HG02884 (cell line): ENCODE results near the gene HEG1.
"Not testable (repeated sequence)": the region's sequence is repeated elsewhere in the genome, so short reads cannot be mapped to it uniquely, and the experiment has no call there.

Source experiments
- ATAC-seq: cut with Tn5 transposase; IDR thresholded peaks from one replicate; pipeline ENCODE4 v1.9.1; 2021; ENCODE audit warnings: mild to moderate bottlenecking, moderate library complexity; ENCODE audit not compliant: unreplicated experiment

The HEG1 gene

GRCh38 chr3:125055913-125056745, at the start of gene HEG1:
Gene HEG1, minus strand, starts transcription at chr3:125055997. Its CDS starts 107 bp downstream, at chr3:125055890.
- ATAC-seq: peak; percentile 61

- no peak for ATAC-seq
Measured at GRCh38 chr3:125105116-125105515, 49.3 kb upstream of the HEG1 start.

- ATAC-seq: no peak
Measured at GRCh38 chr3:125104639-125105038, 48.8 kb upstream of the HEG1 start.

- no peak for ATAC-seq
Measured at GRCh38 chr3:125103406-125103805, 47.6 kb upstream of the HEG1 start.

- ATAC-seq: no peak
Measured at GRCh38 chr3:125102470-125102869, 46.7 kb upstream of the HEG1 start.

- no peak for ATAC-seq
Measured at GRCh38 chr3:125098611-125099291, 43.0 kb upstream of the HEG1 start.

- no peak for ATAC-seq
Measured at GRCh38 chr3:125090649-125091048, 34.9 kb upstream of the HEG1 start.

- no peak for ATAC-seq
Measured at GRCh38 chr3:125087768-125088391, 32.1 kb upstream of the HEG1 start.

- ATAC-seq: no peak
Measured at GRCh38 chr3:125085166-125085565, 29.4 kb upstream of the HEG1 start.

GRCh38 chr3:125083776-125084175, 28.0 kb upstream of the HEG1 start:
- ATAC-seq: no peak

- ATAC-seq: not testable (repeated sequence)
Measured at GRCh38 chr3:125082339-125082738, 26.5 kb upstream of the HEG1 start.

- ATAC-seq: no peak
Measured at GRCh38 chr3:125080077-125080476, 24.3 kb upstream of the HEG1 start.

- ATAC-seq: no peak
Measured at GRCh38 chr3:125079675-125080045, 23.9 kb upstream of the HEG1 start.

GRCh38 chr3:125078951-125079674, 23.3 kb upstream of the HEG1 start:
- ATAC-seq: no peak

GRCh38 chr3:125077864-125078263, 22.1 kb upstream of the HEG1 start:
- no peak for ATAC-seq

GRCh38 chr3:125076464-125076863, 20.7 kb upstream of the HEG1 start:
- no peak for ATAC-seq

- no peak for ATAC-seq
Measured at GRCh38 chr3:125075738-125076137, 19.9 kb upstream of the HEG1 start.

- ATAC-seq: no peak
Measured at GRCh38 chr3:125073390-125073905, 17.7 kb upstream of the HEG1 start.

GRCh38 chr3:125072749-125073389, 17.1 kb upstream of the HEG1 start:
- no peak for ATAC-seq

- ATAC-seq: no peak
Measured at GRCh38 chr3:125072301-125072700, 16.5 kb upstream of the HEG1 start.
